K562 (cell line): Measurements from ENCODE around the gene DRC1. TPM values are rescaled to one million over a fixed set of nuclear protein-coding genes. Genes with fewer than 3 reads are reported as not detected.

ENCODE experiments used
- ATAC-seq: fragments of 200-7000 bp; cut with Tn5 transposase; 3 replicates; pipeline ENCODE4 v1.9.1; 2020; ENCODE audit warnings: moderate library complexity
- BruUV-seq: library from RNA; stranded (reverse); fragments of 400-500 nt; replicated peaks from 2 replicates; lab custom pipeline; 2021; lab: Mats Ljungman, UMichigan
- CTCF ChIA-PET: fragments of 300-600 bp; formaldehyde crosslinking; extraction: SDS; loops from one replicate; lab custom pipeline; 2021; ENCODE audit warnings: low intra/inter-chr PET ratio; lab: Yijun Ruan, JAX
- POLR2A ChIA-PET: fragments of 300-600, 350-650 bp; sonication (Branson Sonifier 250); formaldehyde crosslinking; extraction: SDS; loops from one replicate; lab custom pipeline; 2021; ENCODE audit warnings: antibody characterized with exemption, inconsistent platforms; lab: Yijun Ruan, JAX
- DNase-seq, 4 experiments: peaks; one replicate each; pipeline versions ENCODE4 v3.0.0 to v3.0.0-alpha.2; 2011 to 2018; ENCODE audit warnings: low spot score in 3 of 4, mixed read lengths in 3 of 4; ENCODE audit errors: extremely low read depth in 1 of 4
- FAIRE-seq: peaks from 2 replicates; lab custom pipeline; 2011; peaks lifted over from hg19 to GRCh38; lab: Jason Lieb, UNC
- H2AFZ ChIP-seq: 2 replicates; pipeline ENCODE4 v1.6.0; 2011; ENCODE audit warnings: low read depth, low read length, control low read depth, inconsistent platforms
- H3K27ac ChIP-seq: fragments of 200-600 bp; 3 replicates; pipeline ENCODE4 v1.8.0; 2011; ENCODE audit warnings: low read depth, mild to moderate bottlenecking, control low read depth, inconsistent platforms, low read length, moderate library complexity, mixed read lengths; ENCODE audit errors: extremely low read depth
- H3K27me3 ChIP-seq, 2 experiments: fragments of 300-600 bp in 1 of 2; 2 replicates in 1 of 2; 3 replicates in 1 of 2; pipeline versions ENCODE4 v1.6.0 to v1.8.0; 2011; ENCODE audit warnings: inconsistent platforms in 2 of 2, low read length in 2 of 2, mild to moderate bottlenecking in 1 of 2, mixed read lengths in 1 of 2, moderate library complexity in 1 of 2; ENCODE audit not compliant: control insufficient read depth in 2 of 2, insufficient read depth in 2 of 2
- H3K36me3 ChIP-seq: fragments of 300-600 bp; 3 replicates; pipeline ENCODE4 v1.8.0; 2011; ENCODE audit warnings: mild to moderate bottlenecking, low read length, inconsistent platforms; ENCODE audit not compliant: control insufficient read depth, insufficient read depth
- H3K4me1 ChIP-seq, 2 experiments: fragments of 200-600 bp in 1 of 2; replicated peaks in 1 of 2; 2 replicates in 1 of 2; 3 replicates in 1 of 2; pipeline versions ENCODE4 v1.5.1 to v1.8.0; 2011; ENCODE audit warnings: inconsistent platforms in 2 of 2, low read length in 2 of 2, mild to moderate bottlenecking in 1 of 2, mixed read lengths in 1 of 2, moderate library complexity in 1 of 2; ENCODE audit not compliant: control insufficient read depth in 2 of 2, insufficient read depth in 2 of 2
- H3K4me2 ChIP-seq: 2 replicates; pipeline ENCODE4 v1.6.1; 2011; ENCODE audit warnings: low read length, control low read depth, inconsistent platforms, mixed read lengths; ENCODE audit not compliant: insufficient read depth
- H3K4me3 ChIP-seq: fragments of 200-600 bp; sonication (generic), shearing (Covaris generic); 2 replicates; pipeline ENCODE4 v1.5.1; 2016; ENCODE audit warnings: control low read depth, inconsistent platforms
- H3K79me2 ChIP-seq: fragments of 200-600 bp; 3 replicates; pipeline ENCODE4 v1.8.0; 2011; ENCODE audit warnings: low read length, inconsistent platforms; ENCODE audit not compliant: control insufficient read depth, insufficient read depth
- H3K9ac ChIP-seq, 2 experiments: 2 replicates each; pipeline versions ENCODE4 v1.6.0 to v1.6.1; 2011; ENCODE audit warnings: low read depth in 2 of 2, low read length in 2 of 2, control low read depth in 1 of 2, inconsistent platforms in 1 of 2, mild to moderate bottlenecking in 1 of 2, mixed read lengths in 1 of 2; ENCODE audit not compliant: insufficient read depth in 1 of 2
- H3K9me1 ChIP-seq: one replicate; pipeline ENCODE4 v1.6.0; 2011; ENCODE audit warnings: inconsistent platforms, mild to moderate bottlenecking, low read length, moderate library complexity; ENCODE audit not compliant: control insufficient read depth, insufficient read depth
- H3K9me3 ChIP-seq: replicated peaks from 2 replicates; pipeline ENCODE4 v1.5.1; 2011; ENCODE audit warnings: low read depth, low read length, inconsistent platforms; ENCODE audit not compliant: control insufficient read depth, insufficient read depth
- H4K20me1 ChIP-seq: replicated peaks from 2 replicates; pipeline ENCODE4 v1.6.1; 2011; ENCODE audit warnings: low read length, inconsistent platforms, mixed read lengths; ENCODE audit not compliant: control insufficient read depth, insufficient read depth
- CEBPB ChIP-seq: fragments of 450-650 bp; IDR thresholded peaks from 2 replicates; pipeline ENCODE4 v1.6.1; 2016; ENCODE audit warnings: missing genetic modification characterization, missing compliant biosample characterization
- FUS ChIP-seq: fragments of 200-400 bp; formaldehyde crosslinking; optimal IDR thresholded peaks from 2 replicates; pipeline ENCODE3; 2017; ENCODE audit warnings: low read depth, low read length
- HBP1 ChIP-seq: fragments of 450-650 bp; formaldehyde crosslinking; IDR thresholded peaks from 2 replicates; pipeline ENCODE4 v1.4.0; 2022; ENCODE audit warnings: missing genetic modification characterization
- MAX ChIP-seq: sonication (generic); formaldehyde crosslinking; IDR thresholded peaks from 2 replicates; pipeline ENCODE4 v1.9.0; 2022; ENCODE audit warnings: mild to moderate bottlenecking, missing genetic modification reagents
- MTF1 ChIP-seq: fragments of 250-450 bp; sonication (Bioruptor Pico); IDR thresholded peaks from 2 replicates; pipeline ENCODE4 v1.9.0; 2021; ENCODE audit warnings: moderate library complexity, mild to moderate bottlenecking, inconsistent platforms, borderline replicate concordance
- NFYB ChIP-seq: IDR thresholded peaks from 2 replicates; pipeline ENCODE4 v1.6.1; 2011; ENCODE audit warnings: mild to moderate bottlenecking, moderate library complexity; ENCODE audit not compliant: insufficient read length; ENCODE audit errors: extremely low read depth
- NR2C1 ChIP-seq, 2 experiments: fragments of 450-650 bp; IDR thresholded peaks; 2 replicates each; pipeline ENCODE4 v1.6.1; 2017; ENCODE audit warnings: mild to moderate bottlenecking in 2 of 2, antibody characterized with exemption in 1 of 2, inconsistent platforms in 1 of 2, missing compliant biosample characterization in 1 of 2, missing genetic modification characterization in 1 of 2
- POLR2AphosphoS2 ChIP-seq: IDR thresholded peaks from 2 replicates; pipeline ENCODE4 v1.6.1; 2012; ENCODE audit warnings: low read length, improper control_type of control experiment
- PRDM10 ChIP-seq: fragments of 450-650 bp; IDR thresholded peaks from 2 replicates; pipeline ENCODE4 v1.6.1; 2018; ENCODE audit not compliant: partially characterized antibody
- SPI1 ChIP-seq: IDR thresholded peaks from 2 replicates; pipeline ENCODE4 v1.6.1; 2011; ENCODE audit warnings: low read depth, low read length, control low read depth, borderline replicate concordance
- ZFPM2 ChIP-seq: fragments of 250-450 bp; sonication (Bioruptor Pico); IDR thresholded peaks from 2 replicates; pipeline ENCODE4 v1.5.1; 2022; ENCODE audit warnings: mild to moderate bottlenecking
- ZNF512 ChIP-seq: IDR thresholded peaks from 2 replicates; pipeline ENCODE4 v1.6.1; 2016; ENCODE audit warnings: missing genetic modification characterization, missing compliant biosample characterization
- whole genome bisulfite sequencing: fragments of 100-300 bp; shearing (Covaris generic); methylation state at CpG from one replicate; pipeline ENCODE4 v1.1.6; 2016; ENCODE audit warnings: low coverage, mixed read lengths; ENCODE audit not compliant: insufficient coverage; ENCODE audit errors: missing lambda C conversion rate; 5-methylcytosine and 5-hydroxymethylcytosine counted together
- in situ Hi-C: fragments of 300-500 bp; cut with MboI; formaldehyde crosslinking; loops from 4 replicates; pipeline ENCODE4 v1.15.0; 2018; ENCODE audit warnings: inconsistent platforms, mixed read lengths
- intact Hi-C: fragments of 100-400 bp; cut with micrococcal nuclease; formaldehyde crosslinking; loops from 2 replicates; pipeline ENCODE4 v1.14.2; 2022
- polyA plus RNA-seq, 8 experiments: library from polyadenylated mRNA; depleted of rRNA in 4 of 8; stranded (reverse) in 5 of 8; unstranded in 3 of 8; fragments of >200 nt; fragmentation: Nextera tagmentation in 2 of 8; fragmentation: Illumina TruSeq in 1 of 8; extraction: Ambion mirVana in 2 of 8; extraction: Trizol in 1 of 8; gene quantifications; 2 replicates each; pipeline versions ENCODE4 v1.2.1 to v1.2.3, GENCODE V29; 2011 to 2014; ENCODE audit warnings: inconsistent platforms in 1 of 8, missing spikeins in 1 of 8
- total RNA-seq, 7 experiments: library from RNA; depleted of rRNA in 6 of 7; stranded (reverse); fragments of >200 nt in 6 of 7; fragmentation: Illumina TruSeq in 2 of 7; extraction: Trizol in 2 of 7; gene quantifications; 2 replicates each; pipeline versions ENCODE4 v1.2.1 to v1.2.3, GENCODE V29; 2011 to 2021; ENCODE audit warnings: low replicate concordance in 1 of 7

Gene DRC1
- total and polyA plus RNA-seq, 9 of the 15 experiments (the other 6 are each of a cell fraction or from before 2014, with no cell fraction given), result 0.07 to 0.10 TPM; not detected in 7

- TF ChIP-seq MAX (CRISPR knock-in tag), result peak; percentile 39; the same call in 1 of the 2 replicates
These were observed 91.2 kb downstream of the DRC1 start (continued) for GRCh38 chr2:26492749-26493515.

GRCh38 chr2:26493566-26493965 is 91.8 kb downstream of the DRC1 start:
- FAIRE-seq (no peak), ATAC-seq (peak; percentile 29; the same call in 1 of the 3 replicates), DNase-seq (peak in 1 of 4 experiments; percentile 14)
- in situ Hi-C loops (no loop called here), intact Hi-C loops (no loop called here)
- whole genome bisulfite sequencing, result 42% methylated on average over 10 of the region's 10 CpGs
- Histone ChIP-seq H4K20me1 (no peaks in the 10 kb centered on the region), H3K4me1 (peaks cover 17 to 27% of the 10 kb centered on the region in 2 experiments), H3K27me3 (peaks cover 16% of the 10 kb centered on the region in 2 experiments), H3K4me2 (no peak overlapping the region; the same call in 1 of the 2 replicates), H3K27ac (no peak overlapping the region), H3K9me3 (no peaks in the 10 kb centered on the region), H3K79me2 (no peaks in the 10 kb centered on the region), H2AFZ (peak overlapping the region; percentile 73), H3K9me1 (no peaks in the 10 kb centered on the region), H3K9ac (no peak overlapping the region), H3K36me3 (no peaks in the 10 kb centered on the region), H3K4me3 (no peak overlapping the region)
- CTCF ChIA-PET, result no interaction called here
- POLR2A ChIA-PET, result no interaction called here
- no TSS peak for BruUV-seq
- TF ChIP-seq NFYB (peak; percentile 22), ZNF512 (peak; percentile 76), CEBPB (peak; percentile 34; the same call in 1 of the 2 replicates), POLR2AphosphoS2 (no peak), HBP1 (CRISPR knock-in tag) (no peak), MTF1 (no peak), PRDM10 (peak; percentile 50), ZFPM2 (CRISPR knock-in tag) (no peak), SPI1 (peak; percentile 47; the same call in 1 of the 2 replicates), NR2C1 (IDR thresholded peaks at IDR 0.05) (no peak), NR2C1 (tag; IDR thresholded peaks at IDR 0.05) (no peak), FUS (no peak)
